Measurements from ENCODE around the gene TFDP2. TPM values are rescaled to one million over a fixed set of nuclear protein-coding genes. Genes with fewer than 3 reads are reported as not detected.

The TFDP2 gene
- total and polyA plus RNA-seq, 10 of the 15 experiments (the other 5 are each of a cell fraction or from before 2014, with no cell fraction given) = 28.3 to 100 (median 49.7) TPM

- TF ChIP-seq RELB (IDR thresholded peaks at IDR 0.05; ENCODE audit: low read depth) = no peak
- no peak for TF ChIP-seq SRF (IDR thresholded peaks at IDR 0.05; ENCODE audit: low read depth in 2 of 2, low read length in 2 of 2)
- TF ChIP-seq HDAC2 (IDR thresholded peaks at IDR 0.05) = no peak
- TF ChIP-seq CEBPB (IDR thresholded peaks at IDR 0.05; ENCODE audit: borderline replicate concordance in 1 of 2, low read depth in 2 of 2, low read length in 2 of 2) = no peak
- no peak for TF ChIP-seq HCFC1 (IDR thresholded peaks at IDR 0.05; ENCODE audit: low read length)
Measured at GRCh38 chr3:142154186-142154585, 4.8 kb upstream of the TFDP2 start (continued).

GRCh38 chr3:142152384-142152783, 3.0 kb upstream of the TFDP2 start:
- TF ChIP-seq ATF7 (IDR thresholded peaks at IDR 0.05; ENCODE audit: low read depth) = no peak
- no peak for TF ChIP-seq MAX (IDR thresholded peaks at IDR 0.05; ENCODE audit: low read depth, low read length)
- TF ChIP-seq CBX3 (IDR thresholded peaks at IDR 0.05; ENCODE audit: borderline replicate concordance, low read depth) = no peak
- TF ChIP-seq NFYA (IDR thresholded peaks at IDR 0.05; ENCODE audit: borderline replicate concordance, low read depth, low read length) = no peak
- TF ChIP-seq ZNF622 (IDR thresholded peaks at IDR 0.05) = no peak
- TF ChIP-seq ETV6 (conservative IDR thresholded peaks at IDR 0.05 in 1 of 2, IDR thresholded peaks at IDR 0.05 in 1 of 2; ENCODE audit: borderline replicate concordance in 1 of 2, low read depth in 1 of 2) = no peak
- TF ChIP-seq CTCF (IDR thresholded peaks at IDR 0.05 in 2 of 3, conservative IDR thresholded peaks at IDR 0.05 in 1 of 3; ENCODE audit: control insufficient read depth in 2 of 3, extremely low read depth in 1 of 3, insufficient read depth in 1 of 3, low read depth in 3 of 3, low read length in 3 of 3) = peak in 2 of 3 experiments; percentile 24 to 40; a peak in 3 of 6 replicates
- no peak for TF ChIP-seq NFIC (IDR thresholded peaks at IDR 0.05; ENCODE audit: low read depth, low read length)
- RAD21 ChIA-PET (ENCODE audit: unreplicated experiment) = interaction anchor here (0.8 kb wide), 1 partner anchor 130 kb away, joined by 3 read pairs; no protein-coding TSS in a partner anchor
- Histone ChIP-seq H3K4me1 (ENCODE audit: control insufficient read depth, insufficient read depth, low read length) (peaks cover 3% of the 10 kb centered on the region; the same call in 1 of the 2 replicates), H3K9ac (ENCODE audit: control insufficient read depth, insufficient read depth, low read length) (no peak overlapping the region), H3K27ac (ENCODE audit: control insufficient read depth, insufficient read depth) (no peak overlapping the region), H3K27me3 (replicated peaks in 1 of 2; ENCODE audit: control insufficient read depth in 2 of 2, insufficient read depth in 2 of 2, low read length in 1 of 2) (no peaks in the 10 kb centered on the region), H3K36me3 (ENCODE audit: control insufficient read depth in 2 of 2, insufficient read depth in 2 of 2, low read length in 1 of 2) (no peaks in the 10 kb centered on the region), H3K4me2 (ENCODE audit: control insufficient read depth, insufficient read depth) (no peak overlapping the region), H3K4me3 (no peak overlapping the region), H3K79me2 (ENCODE audit: control insufficient read depth, insufficient read depth, low read length) (no peaks in the 10 kb centered on the region), H4K20me1 (ENCODE audit: control insufficient read depth, insufficient read depth) (no peaks in the 10 kb centered on the region), H2AFZ (ENCODE audit: control insufficient read depth, low read depth, low read length) (no peak overlapping the region), H3K9me3 (replicated peaks; ENCODE audit: control insufficient read depth, insufficient read depth, low read length) (no peaks in the 10 kb centered on the region)
- SMC1A ChIA-PET (ENCODE audit: uncharacterized antibody, unreplicated experiment) = no interaction called here
- DNase-seq (ENCODE audit: low read depth, low spot score) (no peak), ATAC-seq (no peak), FAIRE-seq (no peak)
- BruUV-seq (replicated peaks) = no TSS peak
- intact Hi-C loops (cut with micrococcal nuclease; ENCODE audit: unreplicated experiment) = no loop called here
- POLR2A ChIA-PET = no interaction called here
- CTCF ChIA-PET = interaction anchor here (0.8 kb wide), 1 partner anchor 130 kb away, joined by 3 read pairs; no protein-coding TSS in a partner anchor
- WGBS (ENCODE audit: insufficient coverage, insufficient replicate concordance, low lambda C conversion rate, missing lambda C conversion rate) = 33% methylated on average over 3 of the region's 3 CpGs
- in situ Hi-C loops (cut with MboI) = no loop called here
